Activated CD4-positive, alpha-beta T cell treated with anti-CD3 and anti-CD28 coated beads for 1 hour (primary cell): ENCODE measurements around the gene UBE2N.

Experiments used
- DNase-seq: peaks from one replicate; pipeline ENCODE4 v3.0.0-alpha.2; 2020

UBE2N gene

GRCh38 chr12:93378998-93379325 lies 62.8 kb downstream of the UBE2N start:
- DNase-seq = no peak

DNA sequence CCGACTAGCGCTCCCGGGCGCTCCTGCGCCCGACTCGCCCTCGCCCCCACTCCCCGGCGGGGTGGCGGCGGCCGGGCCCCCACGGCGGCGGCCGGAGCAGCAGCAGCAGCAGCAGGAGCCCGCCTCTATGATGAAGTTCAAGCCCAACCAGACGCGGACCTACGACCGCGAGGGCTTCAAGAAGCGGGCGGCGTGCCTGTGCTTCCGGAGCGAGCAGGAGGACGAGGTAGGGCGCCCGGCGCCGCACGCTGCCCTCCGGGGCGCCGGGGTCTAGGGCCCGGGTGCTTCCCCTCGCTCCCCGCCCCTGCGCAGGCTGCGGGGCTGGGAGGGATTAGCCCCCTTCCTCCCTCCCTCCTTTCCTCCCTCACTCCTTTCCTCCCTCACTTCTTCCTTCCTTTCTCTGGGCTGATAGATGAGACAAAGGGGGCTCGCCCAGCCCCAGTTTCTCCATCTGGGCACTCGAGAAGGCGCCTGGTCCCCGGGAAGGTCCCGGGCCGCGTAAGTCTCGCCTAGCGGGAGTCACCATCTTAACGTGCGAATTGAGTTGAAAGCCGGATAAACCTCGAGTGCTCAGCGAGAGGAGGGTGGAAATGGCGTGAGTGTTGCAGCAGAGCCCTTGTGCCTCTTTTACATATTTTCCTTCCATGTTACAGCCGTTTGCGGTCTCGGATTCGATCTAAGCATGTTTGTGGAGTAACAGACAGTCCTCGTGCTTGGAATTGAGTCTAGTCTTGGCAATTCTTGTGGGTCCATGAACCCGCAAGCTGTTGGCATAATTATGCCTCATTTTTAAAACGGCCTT lies 63.4 kb downstream of the UBE2N start:
- DNase-seq = peak; percentile 35

- DNase-seq = peak; percentile 96
These were observed 64.2 kb downstream of the UBE2N start, which contains the start of gene NUDT4 for GRCh38 chr12:93377252-93378195. TSS of gene NUDT4 (plus strand) at chr12:93377925. CDS start at chr12:93378323, 398 bp downstream.

GRCh38 chr12:93376436-93377251 lies 65.1 kb downstream of the UBE2N start:
- no peak for DNase-seq

DNA sequence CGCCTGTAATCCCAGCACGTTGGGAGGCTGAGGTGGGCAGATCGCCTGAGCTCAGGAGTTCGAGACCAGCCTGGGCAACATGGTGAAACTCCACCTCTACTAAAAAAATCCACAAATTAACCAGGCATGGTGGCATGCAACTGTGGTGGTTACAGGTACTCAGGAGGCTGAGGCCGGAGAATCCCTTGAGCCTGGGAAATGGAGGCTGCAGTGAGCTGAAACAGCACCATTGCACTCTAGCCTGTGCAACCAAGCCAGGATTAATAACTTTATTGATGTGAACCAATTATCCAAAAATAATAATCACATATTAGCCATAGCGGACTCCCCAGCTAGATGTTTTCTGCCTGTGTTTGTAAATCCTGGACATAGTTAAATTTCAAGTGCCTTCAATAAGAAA lies 65.8 kb downstream of the UBE2N start:
- DNase-seq = no peak

DNA sequence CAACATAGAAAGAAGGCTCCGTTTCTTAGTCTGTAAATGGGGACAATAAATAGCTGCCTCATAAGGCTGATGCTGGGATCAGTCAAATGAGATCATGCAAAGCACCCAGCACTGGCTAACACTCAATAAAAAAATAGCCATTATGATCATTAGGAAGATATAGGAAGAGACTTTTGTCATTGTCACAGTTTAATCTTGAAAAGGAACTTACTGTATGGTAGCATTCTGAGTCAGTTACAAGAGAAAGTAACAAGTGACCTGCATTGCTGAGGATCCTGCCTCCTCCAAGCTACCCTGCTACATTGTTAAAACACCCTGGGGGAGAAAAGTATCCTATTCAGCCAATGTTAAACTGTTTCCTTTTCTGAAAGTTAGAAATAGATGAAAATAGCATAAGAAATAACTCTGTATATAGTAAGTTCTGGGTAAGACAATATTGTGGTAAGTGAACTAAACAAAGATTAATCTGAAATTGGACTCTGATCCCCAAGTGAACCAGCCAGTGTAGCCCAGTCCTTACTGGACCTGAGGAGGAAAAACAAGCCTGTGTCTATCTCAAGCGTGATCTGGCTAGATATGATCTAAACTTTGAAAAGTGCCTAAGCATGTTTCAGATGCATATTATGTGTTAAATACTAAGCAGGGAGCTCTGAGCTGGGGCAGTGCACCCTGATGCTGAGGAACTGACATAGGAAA lies 67.6 kb downstream of the UBE2N start:
- no peak for DNase-seq

DNA sequence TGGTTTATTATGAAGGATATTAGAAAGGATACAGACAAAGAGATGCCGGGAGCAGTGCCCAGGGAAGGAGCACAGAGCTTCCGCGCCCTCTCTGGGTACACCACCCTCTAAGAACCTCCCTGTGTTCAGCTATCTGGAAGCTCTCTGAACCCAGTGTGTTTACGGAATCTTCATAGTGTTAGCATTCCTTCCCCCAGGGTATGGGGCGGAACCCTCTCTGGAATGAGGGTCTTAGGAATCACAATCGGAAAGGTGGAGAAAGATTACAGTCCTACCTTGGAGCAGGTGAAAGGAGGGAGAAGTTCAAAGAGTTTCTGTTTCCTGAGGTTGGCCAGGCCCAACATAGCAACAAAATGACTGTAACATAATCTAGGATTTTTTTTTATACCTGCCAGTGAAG lies 70.8 kb downstream of the UBE2N start:
- no peak for DNase-seq

- no peak for DNase-seq
These were observed 72.2 kb downstream of the UBE2N start for GRCh38 chr12:93369505-93369904.

DNA sequence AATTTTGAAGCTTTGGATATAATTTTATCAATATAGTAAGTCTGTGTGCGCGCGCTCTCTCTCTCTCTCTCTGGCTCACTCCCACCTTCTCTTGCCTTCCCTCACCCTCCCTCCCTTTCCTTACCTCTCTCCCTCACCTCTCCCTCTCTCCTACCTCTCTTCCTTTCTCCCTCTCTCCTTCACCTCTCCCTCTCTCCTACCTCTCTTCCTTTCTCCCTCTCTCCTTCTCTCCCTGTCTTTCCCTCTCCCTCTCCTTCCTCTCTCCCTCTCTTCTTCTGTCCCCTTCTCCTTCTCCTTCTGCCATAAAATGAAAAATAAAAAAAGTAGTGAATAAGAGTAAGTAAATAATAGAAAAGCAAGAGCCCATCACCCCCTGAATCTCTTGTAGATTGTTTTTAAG lies 73.0 kb downstream of the UBE2N start:
- DNase-seq = no peak

DNA sequence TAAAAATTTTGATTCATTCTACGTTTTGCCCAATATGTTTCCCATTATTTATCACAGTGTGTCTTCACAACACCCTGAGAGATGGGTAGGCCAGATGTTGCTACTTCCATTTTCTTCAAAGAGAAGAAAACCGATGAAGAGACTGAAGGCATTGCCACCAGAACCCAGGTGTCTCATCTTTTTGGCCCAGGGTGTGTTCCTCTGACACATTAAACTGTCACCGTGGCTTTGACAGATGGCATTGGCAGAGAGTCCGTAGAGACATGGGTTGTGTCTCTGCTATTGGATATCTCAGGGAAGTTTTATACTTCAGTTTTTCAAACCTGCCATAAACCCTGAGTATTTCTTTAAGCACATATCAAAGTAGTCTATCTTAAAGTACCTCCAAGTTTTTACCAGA lies 75.3 kb downstream of the UBE2N start:
- no peak for DNase-seq

GRCh38 chr12:93365616-93366405 lies 75.9 kb downstream of the UBE2N start:
- no peak for DNase-seq

DNA sequence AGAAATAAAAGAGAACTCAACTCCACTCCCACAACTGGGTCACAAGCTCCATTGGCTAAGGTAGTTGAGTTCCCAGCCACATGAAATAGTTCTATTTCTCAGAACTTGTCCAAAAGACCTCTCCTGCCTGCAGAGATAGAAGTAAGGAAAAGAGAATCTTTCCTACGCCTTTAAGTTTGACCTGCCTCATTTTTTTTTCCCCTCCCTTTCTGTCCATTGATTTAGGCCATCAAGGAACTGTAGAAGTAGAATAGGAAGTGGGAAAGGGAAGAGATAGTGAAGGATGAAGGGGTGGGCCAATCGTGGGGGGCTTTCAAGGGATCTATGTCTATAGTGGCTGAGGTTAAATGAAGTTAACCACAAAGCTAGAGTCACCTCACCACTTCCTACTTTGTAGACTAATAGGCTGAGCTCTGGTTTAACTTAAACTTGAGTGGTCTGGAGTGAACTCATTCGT lies 77.9 kb downstream of the UBE2N start:
- DNase-seq = no peak

DNA sequence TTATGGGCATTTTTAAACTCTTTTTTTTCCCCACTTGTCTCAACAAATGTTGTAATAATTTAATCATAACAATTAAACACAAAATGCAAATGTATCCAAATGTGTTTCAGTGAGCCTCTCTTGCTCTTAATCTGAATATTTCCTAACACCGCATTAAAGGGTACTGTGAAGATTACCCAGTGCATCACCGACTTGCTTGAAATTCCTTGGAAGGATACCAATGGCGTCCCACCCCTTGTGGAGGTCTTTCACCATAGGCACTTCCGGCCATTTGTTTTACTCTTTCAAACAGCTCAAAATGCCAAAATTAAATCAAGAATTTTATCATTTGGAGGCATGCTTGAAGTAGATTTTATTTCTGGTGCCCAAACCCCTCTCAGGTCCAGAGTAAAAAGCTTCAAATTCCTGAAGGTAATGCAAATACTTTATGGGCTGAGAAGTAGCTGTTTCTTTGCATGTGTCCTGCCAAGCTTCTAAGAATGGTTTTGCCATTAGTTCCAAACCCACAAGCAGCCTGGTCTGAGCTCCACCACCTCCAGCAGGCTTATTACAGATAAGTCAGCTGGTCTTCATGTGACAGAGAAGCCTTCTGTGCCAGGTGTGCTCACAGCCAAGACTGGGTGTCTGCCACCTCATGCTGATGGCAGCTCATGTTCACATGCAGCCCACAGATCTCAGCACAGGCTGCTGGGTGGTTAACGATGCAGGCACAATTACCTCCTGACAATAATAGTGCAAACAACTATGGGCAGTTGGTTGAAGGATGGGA lies 80.4 kb downstream of the UBE2N start:
- no peak for DNase-seq

DNA sequence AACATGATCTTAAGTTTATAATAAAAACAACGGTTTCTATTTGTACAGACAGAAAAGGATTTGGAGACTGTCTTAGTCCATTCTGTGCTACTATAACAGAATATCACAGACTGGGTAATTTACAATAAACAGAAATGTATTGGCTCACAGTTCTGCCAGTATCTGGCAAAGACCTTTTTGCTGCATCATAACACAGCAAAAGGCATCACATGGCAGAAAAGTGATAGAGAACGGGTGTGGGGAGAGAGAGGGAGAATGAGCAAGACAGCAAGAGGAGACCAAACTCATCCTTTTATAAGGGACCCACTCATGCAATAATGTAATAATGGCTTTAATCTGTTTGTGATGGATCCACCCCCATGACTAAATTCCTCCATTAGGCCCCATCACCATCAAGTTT lies 81.1 kb downstream of the UBE2N start:
- DNase-seq = no peak

- no peak for DNase-seq
These were observed 82.9 kb downstream of the UBE2N start for GRCh38 chr12:93358821-93359220.

DNA sequence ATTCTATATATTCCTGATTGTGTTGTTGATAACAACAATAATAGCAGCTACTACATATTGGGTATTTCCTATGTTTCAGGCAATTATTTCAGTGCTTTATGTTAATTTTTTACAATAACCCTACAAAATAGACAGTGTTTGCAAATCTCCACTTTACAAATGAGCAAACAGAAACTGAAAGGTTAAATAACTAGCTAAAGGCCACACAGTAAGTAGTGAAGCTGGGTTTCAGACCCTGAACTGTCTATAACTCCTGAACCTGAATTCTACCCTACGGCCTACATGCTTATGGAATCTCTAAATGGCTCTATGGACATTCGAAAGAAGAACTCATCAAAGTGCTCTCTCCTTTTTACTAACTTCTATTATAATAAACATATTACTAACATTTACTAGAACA lies 83.7 kb downstream of the UBE2N start:
- DNase-seq = no peak

GRCh38 chr12:93356214-93356613 lies 85.5 kb downstream of the UBE2N start:
- no peak for DNase-seq
